HG02678 (cell line): ENCODE data around the gene TTC7B.

Experiments
- ATAC-seq: cut with Tn5 transposase; IDR thresholded peaks from one replicate; pipeline ENCODE4 v1.9.1; 2021; ENCODE audit warnings: mild to moderate bottlenecking, moderate library complexity; ENCODE audit not compliant: unreplicated experiment

TTC7B gene

DNA sequence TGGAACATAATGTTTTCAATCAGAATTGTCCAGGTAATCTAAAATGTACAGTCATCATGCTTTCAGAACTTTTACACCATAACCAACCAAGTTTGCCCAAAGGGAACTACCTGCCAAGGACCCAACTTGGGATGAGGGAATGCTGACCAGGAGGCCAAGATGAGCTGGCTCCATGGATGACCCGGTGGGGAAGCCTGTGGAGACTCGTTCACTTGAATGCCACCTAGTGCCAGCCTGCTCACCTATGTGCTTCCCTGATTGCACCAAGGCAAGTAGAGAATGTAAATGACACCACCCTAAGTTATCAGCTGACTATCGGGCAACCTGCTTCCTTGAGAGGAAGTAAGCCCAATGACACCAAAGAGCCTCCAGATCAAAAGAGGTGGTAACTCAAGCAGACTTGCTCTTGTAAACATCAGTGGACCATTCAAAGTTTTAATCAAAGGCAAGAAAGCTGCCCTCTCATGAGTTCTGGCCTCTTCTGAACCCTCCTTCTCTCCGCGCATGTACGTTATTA lies 137.3 kb downstream of the TTC7B start:
- ATAC-seq = no peak

DNA sequence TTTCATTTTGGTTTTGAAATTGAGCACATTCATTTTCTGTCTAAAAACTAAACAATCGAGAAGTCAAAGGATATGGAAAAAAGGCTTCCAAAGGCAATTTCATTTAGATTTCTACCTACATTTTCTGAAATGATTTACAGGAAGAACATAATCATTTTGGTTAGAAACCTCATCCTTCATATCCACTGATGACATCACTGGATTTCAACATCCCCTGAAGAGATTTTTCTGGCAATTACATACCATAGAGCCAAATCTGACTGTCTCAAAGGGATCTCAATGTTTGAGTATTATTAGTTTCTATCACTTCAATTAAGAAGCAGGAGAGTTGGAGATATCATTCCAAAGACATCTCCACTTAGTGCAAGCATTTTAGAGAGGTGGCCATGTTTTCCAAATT lies 137.8 kb downstream of the TTC7B start:
- ATAC-seq = no peak

GRCh38 chr14:90677484-90678050 lies 138.7 kb downstream of the TTC7B start:
- ATAC-seq = no peak

DNA sequence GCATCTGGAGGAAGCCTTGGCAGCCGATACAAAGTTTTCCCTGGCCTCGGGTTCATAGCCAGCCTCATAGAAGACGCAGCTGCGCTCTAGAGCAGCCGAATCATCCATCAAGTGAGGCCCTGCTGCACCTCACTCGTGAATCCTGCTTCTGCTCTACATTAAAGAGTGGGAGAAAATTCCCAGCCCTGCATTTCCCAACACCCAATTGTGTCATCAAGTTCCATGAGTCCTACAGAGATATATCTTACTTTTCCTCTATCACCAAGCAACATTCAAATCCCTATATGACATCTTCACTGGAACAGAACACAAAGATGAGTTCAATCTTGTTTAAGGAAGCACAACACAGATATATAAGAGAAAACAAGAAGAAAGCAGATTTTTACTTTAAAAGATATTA lies 139.3 kb downstream of the TTC7B start:
- no peak for ATAC-seq

- no peak for ATAC-seq
Measured at GRCh38 chr14:90676356-90676755, 139.9 kb downstream of the TTC7B start.

- ATAC-seq = no peak
Measured at GRCh38 chr14:90675399-90675798, 140.8 kb downstream of the TTC7B start.

GRCh38 chr14:90674716-90675115 lies 141.5 kb downstream of the TTC7B start:
- ATAC-seq = no peak

GRCh38 chr14:90674043-90674670 lies 142.1 kb downstream of the TTC7B start:
- ATAC-seq = no peak

- ATAC-seq = no peak
Measured at GRCh38 chr14:90671382-90672234, 144.6 kb downstream of the TTC7B start.

DNA sequence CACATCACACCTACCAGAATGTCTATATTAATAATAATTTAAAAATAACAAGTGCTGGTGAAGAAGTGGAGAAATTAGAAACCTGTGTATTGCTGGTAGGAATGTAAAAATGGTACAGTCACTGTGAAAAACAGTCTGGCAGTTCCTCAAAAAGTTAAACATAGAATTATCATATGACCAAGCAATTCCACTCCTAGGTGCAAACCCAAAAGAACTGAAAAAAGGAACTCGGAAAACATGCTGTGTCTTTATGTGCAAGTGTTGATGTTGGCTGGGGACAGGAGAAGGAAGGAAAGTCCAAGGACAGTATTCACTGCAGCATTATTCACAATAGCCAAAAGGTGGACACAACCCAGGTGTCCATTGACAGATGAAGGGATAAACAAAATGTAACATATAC lies 146.5 kb downstream of the TTC7B start:
- ATAC-seq = no peak

- ATAC-seq = no peak
Measured at GRCh38 chr14:90666571-90666970, 149.7 kb downstream of the TTC7B start.

GRCh38 chr14:90665321-90666000 lies 150.8 kb downstream of the TTC7B start:
- ATAC-seq = no peak

DNA sequence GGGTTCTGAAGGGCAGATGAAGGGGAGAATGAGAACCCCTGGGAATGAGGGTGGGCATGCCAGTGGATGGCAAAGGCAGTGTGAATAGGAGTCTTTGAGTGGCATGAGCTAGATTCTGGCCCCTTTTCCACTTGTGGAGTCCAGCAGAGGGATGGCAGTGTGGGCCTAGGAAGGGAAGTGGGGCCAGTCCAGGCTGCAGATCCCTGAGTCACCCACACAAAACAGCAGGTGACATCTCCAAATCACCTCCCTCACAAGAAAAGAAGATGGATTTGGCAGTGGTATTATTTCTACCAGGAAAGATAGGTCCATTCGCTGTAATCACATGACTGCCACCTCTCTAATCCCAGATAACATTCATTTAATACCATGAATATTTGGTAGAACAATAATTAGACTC lies 151.3 kb downstream of the TTC7B start:
- ATAC-seq = no peak

- no peak for ATAC-seq
Measured at GRCh38 chr14:90663680-90664079, 152.6 kb downstream of the TTC7B start.

GRCh38 chr14:90663140-90663539 lies 153.1 kb downstream of the TTC7B start:
- ATAC-seq = no peak

DNA sequence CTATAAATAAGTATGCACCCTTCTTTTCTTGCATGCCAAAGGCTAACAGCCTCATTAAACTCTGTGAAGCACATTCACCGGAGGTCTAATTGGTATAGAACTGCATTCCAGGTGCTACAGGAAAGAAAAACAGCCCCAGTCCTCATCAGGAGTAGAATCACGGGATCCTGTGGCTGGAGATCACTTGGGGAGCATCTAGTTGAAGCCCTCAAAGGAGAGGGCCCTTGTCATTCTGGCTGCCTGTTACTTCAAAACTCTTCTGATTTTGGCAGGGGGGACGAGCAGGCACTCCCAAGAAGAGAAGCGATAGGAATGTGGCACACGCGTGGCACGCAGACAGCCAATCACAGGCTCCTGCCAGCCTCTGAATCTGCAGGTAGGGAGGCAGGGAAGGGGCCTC lies 154.4 kb downstream of the TTC7B start:
- no peak for ATAC-seq

GRCh38 chr14:90660865-90661570 lies 155.2 kb downstream of the TTC7B start:
- no peak for ATAC-seq

- ATAC-seq = no peak
Measured at GRCh38 chr14:90659156-90659555, 157.1 kb downstream of the TTC7B start.

DNA sequence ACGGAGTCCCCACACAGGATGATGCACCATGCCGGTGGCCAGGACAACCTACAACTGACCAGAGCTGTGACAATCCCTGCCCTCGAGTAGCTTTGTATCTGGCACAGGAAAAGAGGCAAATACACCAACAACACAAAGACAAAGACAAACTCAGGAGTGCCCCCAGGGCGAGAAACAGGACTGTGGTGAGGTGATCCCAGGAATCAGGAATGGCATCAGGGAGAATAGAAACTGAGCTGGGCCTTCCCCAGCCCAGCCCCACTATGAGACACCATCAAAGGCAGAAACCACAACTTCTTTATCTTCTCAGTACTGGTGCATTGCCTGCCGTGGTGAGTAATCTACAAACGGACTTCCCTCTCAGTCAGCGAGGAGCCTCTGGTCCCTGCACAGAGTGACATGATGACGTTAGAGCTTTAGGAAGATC lies 157.7 kb downstream of the TTC7B start:
- ATAC-seq = no peak

GRCh38 chr14:90656973-90657372 lies 159.3 kb downstream of the TTC7B start:
- ATAC-seq = no peak

DNA sequence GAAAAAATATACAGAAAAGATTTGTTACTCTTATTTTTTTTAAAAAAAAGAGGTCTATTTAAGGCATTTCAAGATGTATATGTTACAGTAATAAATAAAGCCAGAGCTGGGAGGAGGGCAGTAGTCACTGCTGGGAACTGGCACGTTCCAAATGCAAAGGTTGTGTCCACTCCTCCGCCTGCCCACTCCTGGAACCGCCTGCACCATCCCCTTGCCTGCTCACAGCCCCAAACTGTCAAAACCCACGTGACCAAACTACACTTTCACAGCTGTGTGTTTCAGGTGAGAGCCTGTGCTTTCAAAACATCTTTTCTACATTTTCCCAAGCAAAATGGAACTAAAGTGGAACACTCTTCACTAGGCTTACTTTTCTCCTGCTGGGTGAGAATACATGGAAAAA lies 160.4 kb downstream of the TTC7B start:
- ATAC-seq = no peak
